HG02973 (cell line): Measurements from ENCODE around the gene RAD9B.
"Not testable (repeated sequence)": the region's sequence is repeated elsewhere in the genome, so short reads cannot be mapped to it uniquely, and the experiment has no call there.

Source experiments
- ATAC-seq: cut with Tn5 transposase; IDR thresholded peaks from one replicate; pipeline ENCODE4 v1.9.1; 2021; ENCODE audit warnings: moderate library complexity; ENCODE audit not compliant: unreplicated experiment

The RAD9B gene

GRCh38 chr12:110520876-110521712 is 19.0 kb downstream of the RAD9B start:
- ATAC-seq, result not testable (repeated sequence)

- ATAC-seq, result no peak
Measured at GRCh38 chr12:110528277-110528839, 26.2 kb downstream of the RAD9B start.

DNA sequence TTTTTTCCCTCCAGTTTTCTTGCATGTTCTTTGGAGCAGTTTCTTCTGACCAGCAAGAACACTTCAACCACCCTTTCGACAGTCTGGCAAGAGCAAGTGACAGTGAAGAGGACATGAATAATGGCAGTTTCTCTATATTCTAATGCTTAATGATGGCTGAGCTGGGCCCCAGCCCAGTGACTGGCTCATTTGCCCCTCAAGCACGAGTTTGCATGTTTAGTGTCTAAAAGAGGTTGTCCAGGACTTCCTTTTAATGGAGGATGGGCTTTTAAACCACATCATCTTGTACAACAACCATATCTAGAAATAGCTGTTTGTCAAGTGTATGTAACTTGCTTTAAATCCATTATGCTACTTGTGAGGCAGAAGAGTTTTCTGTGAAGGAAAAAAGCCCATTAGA is 28.4 kb downstream of the RAD9B start:
- ATAC-seq, result no peak

GRCh38 chr12:110531741-110532333 is 29.7 kb downstream of the RAD9B start:
- peak; percentile 83 for ATAC-seq

- ATAC-seq, result no peak
Measured at GRCh38 chr12:110532644-110533043, 30.5 kb downstream of the RAD9B start.

DNA sequence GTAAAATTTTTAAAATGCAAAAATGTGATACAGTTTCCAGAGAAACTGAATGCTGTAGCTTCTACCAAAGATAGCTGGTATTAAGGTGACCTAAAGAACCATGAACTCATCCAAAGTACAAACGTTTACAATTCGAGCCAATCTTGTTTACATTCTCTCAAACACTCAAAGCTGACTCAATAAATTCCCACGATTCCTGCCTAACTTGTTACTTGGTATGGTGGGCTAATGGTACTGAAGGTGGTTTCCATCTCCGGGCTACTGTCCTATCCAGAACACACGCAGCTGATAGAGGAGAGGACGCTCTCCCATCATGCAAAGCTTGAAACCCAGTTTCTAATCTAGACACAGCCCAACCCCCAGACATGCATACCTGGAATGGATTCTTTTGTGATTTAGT is 31.5 kb downstream of the RAD9B start:
- ATAC-seq, result no peak

DNA sequence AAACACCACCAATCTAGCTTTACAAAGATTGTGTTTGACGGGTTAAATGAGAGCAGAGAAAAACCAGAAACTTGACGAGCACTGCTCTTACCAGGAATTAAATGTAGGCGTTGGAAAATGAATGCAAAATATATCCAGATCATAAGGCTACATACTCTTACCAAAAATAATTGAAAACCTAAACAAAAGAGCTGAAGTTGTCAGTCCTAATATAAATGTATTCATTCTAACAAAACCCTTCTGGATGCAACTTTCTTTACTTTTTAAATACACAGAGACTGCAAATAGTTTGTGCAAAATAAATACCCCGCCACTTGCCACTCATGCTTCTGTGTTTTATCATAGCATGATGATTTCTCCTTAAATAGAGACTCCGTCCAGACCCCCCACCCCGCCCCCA is 32.7 kb downstream of the RAD9B start:
- ATAC-seq, result no peak

GRCh38 chr12:110536834-110537604 is 34.9 kb downstream of the RAD9B start:
- no peak for ATAC-seq

DNA sequence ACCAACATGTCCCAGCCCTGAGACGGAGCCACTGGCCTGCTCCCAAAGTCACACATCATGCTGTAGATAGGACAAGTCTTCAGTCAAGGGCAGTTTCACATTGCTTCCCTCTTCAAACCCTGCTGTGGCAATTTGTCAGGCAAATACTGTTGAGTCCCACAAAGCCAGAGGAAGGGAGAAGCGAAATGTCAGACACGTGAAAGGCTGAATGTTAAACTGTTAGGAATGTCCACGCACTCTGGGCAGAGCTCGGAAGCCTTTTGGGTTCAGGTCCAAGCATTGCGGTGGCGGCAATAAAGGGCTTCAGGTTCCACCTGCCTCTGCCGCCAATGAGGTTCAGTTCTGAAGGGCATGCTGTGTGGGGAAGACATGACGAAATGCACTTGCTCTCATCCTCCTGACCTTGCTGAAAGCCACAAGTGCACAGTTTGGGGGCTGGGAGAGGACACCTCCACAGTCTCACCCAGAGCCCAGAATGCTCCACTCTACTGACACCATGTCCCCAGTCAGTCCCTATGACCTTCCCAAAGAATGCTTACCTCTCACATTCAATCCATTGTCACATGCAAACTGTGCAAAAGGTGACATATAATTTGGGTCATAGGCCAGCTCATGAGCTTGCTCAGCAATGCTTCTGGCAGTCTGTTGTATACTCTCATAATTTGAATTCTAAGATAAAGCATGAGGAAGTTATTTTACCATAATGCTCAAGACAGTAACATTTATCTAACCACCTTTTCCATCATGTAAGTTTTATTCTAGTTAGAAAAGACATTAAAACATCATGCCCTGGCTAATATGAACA is 35.7 kb downstream of the RAD9B start:
- no peak for ATAC-seq

- ATAC-seq, result no peak
Measured at GRCh38 chr12:110538869-110539622, 36.9 kb downstream of the RAD9B start.

GRCh38 chr12:110540048-110540447 is 37.9 kb downstream of the RAD9B start:
- ATAC-seq, result no peak

GRCh38 chr12:110543252-110543959 is 41.3 kb downstream of the RAD9B start:
- no peak for ATAC-seq

GRCh38 chr12:110543965-110544364 is 41.8 kb downstream of the RAD9B start:
- no peak for ATAC-seq

DNA sequence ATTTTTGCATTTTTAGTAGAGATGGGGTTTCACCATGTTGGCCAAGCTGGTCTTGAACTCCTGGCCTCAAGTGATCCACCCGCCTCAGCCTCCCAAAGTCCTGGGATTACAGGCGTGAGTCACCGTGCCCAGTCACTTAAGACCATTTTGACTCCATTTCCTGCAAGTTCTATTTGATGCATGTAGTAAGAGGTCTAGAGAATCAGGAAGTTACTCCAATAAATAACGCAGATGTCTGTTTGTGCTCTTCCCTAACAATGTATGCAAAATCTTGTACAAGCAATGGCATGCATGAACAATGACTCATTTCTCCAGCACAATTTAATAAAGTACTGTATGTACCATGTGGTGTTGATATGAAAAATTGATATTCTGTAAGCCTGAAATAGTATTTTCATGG is 43.1 kb downstream of the RAD9B start:
- ATAC-seq, result not testable (repeated sequence)

- ATAC-seq, result no peak
Measured at GRCh38 chr12:110545812-110546211, 43.7 kb downstream of the RAD9B start.

GRCh38 chr12:110546339-110546738 is 44.2 kb downstream of the RAD9B start:
- no peak for ATAC-seq

- ATAC-seq, result no peak
Measured at GRCh38 chr12:110547090-110547489, 45.0 kb downstream of the RAD9B start.

GRCh38 chr12:110548678-110549077 is 46.5 kb downstream of the RAD9B start:
- no peak for ATAC-seq

DNA sequence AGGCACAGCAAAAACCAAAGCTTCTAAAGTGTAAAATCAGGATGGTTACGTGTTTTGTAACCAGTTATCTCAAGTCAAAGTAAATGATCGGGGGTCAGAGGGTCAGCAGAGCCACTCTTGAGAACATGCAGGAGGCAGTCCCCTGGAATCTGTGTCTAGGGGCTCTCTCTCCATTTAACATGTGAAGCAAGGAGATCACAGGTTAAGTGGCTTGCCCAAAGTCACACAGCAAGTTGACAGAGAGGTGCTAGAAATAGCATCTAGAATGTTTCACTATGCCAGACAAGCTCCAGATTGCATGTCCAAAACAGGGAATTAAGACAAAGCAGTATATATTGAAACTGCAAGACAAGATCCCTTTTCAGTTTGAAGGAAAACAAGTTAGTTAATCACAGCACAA is 47.6 kb downstream of the RAD9B start:
- no peak for ATAC-seq
